DMS153 (cell line): Measurements from ENCODE around the gene BEND7.
"Not testable (repeated sequence)": the region's sequence is repeated elsewhere in the genome, so short reads cannot be mapped to it uniquely, and the experiment has no call there.

Experiments
- DNase-seq: peaks from one replicate; lab custom pipeline; 2025; lab: John Stamatoyannopoulos, UW

BEND7 gene, protein sequence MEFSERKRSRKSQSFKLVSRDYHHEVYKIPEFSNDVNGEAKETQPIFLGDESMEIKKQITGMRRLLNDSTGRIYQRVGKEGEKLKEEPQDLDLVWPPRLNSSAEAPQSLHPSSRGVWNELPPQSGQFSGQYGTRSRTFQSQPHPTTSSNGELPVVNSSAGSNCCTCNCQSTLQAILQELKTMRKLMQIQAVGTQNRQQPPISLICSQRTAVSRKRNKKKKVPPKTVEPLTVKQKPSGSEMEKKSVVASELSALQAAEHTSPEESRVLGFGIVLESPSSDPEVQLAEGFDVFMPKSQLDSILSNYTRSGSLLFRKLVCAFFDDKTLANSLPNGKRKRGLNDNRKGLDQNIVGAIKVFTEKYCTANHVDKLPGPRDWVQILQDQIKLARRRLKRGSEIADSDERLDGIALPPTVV

DNA sequence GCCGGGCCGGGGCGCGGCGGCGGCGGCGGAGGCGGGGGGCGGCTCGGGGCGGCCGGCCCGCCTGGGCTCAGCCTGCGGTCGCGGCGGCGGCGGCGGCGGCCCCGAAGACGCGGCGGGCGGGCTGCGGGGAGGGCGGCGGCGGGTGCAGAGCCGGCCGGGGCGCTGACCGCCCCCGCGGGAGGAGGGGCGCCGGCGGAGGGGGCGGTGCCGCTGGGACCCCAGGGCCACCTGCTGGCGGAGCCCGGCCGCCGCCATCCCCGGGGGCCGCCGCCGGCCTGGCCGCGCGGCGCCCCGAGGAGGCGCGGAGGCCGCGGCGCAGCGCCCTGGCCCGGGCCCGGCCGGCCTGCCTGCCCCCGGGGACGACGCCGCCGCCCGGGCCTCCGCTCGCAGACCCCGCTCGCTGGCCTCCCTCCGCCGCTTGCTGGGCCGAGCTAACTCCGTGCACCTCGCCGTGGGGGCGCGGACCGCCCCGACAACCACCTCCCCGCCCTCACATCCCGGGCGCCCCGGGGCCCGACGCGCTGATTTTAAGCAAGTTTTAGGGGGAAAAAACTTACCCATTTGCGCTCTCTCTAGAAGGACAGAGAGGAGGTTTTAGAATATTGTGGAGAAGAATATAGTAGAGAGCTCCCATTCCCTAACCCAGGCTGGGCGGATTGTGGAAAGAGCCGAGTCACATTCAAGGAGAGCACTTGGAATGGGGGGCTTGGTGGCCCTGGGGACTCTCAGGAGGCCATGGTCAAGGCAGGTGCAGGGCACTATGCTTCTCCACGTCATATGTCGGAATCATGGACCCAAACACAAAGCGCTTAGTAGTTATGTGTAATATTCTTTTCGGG, at the start of gene BEND7:
Gene BEND7 (minus strand): TSS at position 140 of the 839 bp plus-strand sequence. CDS start 481 bp downstream, outside the sequence.
- DNase-seq = no peak

DNA sequence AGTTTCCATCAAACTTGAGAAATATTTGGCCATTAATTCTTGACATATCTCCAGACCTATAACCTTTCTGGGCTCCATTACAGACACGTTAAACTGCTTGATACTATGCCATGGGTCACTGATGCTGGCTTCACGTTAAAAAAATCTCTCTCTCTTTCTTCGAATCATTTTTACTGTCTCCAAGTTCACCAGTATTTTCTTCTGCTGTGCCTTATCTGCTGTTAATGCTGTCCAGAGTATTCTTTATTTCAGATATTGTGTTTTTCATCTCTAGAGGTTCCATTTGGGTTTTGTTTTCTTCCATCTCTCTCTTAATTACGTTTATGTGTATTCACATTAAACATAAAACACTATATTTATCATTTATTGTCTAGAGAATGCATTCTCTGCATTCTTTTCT, 45.1 kb upstream of the BEND7 start:
- no peak for DNase-seq

DNA sequence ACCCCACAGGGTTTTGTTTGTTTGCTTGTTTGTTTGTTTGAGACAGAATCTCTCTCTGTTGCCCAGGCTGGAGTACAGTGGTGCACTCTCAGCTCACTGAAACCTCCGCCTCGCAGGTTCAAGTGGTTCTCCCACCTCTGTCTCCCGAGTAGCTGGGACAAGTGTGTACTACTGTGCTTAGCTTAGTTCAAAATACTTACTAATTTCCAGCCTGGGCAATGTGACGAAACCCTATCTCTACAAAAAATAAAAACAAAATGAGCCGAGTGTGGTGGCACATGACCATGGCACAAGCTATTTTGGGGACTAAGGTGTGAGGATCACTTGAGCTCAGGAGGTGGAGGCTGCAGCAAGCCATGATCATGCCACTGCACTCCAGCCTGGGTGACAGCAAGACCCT, 42.7 kb upstream of the BEND7 start:
- no peak for DNase-seq

DNA sequence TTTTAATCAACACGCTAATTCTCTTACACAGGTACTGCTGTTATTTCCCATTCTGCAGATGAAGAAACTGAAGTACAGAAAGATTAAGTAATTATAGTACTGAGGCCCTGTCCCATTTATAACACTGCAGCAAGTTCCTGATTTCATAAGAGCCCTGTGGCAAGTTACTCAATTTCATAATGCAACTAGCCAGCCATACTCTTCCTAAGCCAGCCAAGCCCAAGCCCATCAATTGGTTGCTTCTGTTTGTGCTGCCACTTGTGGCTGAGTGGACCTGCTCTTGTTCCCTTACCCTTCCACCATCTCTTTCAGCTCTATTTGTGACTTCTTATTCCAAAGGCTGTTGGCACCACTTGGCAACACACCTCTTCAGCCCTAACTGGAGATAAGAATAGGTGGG, 38.2 kb upstream of the BEND7 start:
- DNase-seq = no peak

DNA sequence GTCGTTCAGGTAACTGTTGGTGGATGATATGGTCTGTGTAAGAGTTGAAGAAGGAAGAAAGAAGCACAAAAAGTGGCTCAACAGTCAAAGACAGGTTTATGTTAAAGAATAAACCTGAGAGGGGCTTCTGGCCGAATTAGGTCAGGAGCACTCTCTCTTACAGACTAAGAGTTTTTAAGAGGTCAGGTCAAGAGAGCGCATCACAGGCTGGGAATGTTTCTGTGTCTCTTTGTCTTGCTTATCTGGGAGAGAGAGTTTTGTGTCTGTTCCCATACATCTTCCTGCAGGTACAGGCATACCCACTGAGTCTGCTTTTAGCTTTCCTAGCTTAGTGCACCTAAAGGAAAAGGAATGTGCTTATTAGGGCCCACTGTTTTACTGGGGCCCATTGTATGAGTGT, 35.8 kb upstream of the BEND7 start:
- no peak for DNase-seq

DNA sequence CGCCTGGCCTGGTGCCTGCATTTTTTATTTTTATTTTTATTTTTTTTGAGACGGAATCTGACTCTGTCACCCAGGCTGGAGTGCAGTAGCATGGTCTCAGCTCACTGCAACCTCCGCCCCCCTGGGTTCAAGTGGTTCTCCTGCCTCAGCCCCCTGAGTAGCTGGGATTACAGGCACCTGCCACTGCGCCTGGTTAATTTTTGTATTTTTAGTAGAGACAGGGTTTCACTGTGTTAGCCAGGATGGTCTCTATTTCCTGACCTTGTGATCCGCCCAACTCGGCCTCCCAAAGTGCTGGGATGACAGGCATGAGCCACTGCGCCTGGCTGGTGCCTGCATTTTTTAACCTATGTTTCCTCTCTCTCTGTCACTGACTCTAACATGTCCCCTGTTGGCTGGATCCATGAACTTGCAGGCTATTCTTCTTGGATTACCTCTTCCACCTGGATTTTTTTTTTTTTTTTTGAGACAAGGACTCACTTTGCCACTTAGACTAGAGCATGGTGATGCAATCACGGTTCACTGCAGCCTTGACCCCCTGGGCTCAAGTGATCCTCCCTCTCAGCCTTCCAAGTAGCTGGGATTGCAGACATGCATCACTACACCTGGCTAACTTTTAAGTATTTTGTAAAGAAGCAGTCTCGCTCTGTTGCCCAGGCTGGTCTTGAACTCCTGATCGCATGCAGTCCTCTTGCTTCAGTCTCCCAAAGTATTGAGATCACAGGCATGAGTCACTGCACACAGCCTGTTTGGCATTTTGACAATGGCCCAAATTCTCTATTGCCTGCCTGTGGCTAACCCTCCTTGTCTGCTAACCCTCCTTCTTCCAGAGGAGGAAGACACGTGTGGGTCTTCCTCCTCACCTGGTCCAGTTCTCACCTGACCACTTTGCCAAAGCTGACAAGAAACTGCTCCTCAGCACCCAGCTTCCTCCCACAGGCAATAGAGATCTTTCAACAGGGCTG, 34.9 kb upstream of the BEND7 start:
- no peak for DNase-seq

DNA sequence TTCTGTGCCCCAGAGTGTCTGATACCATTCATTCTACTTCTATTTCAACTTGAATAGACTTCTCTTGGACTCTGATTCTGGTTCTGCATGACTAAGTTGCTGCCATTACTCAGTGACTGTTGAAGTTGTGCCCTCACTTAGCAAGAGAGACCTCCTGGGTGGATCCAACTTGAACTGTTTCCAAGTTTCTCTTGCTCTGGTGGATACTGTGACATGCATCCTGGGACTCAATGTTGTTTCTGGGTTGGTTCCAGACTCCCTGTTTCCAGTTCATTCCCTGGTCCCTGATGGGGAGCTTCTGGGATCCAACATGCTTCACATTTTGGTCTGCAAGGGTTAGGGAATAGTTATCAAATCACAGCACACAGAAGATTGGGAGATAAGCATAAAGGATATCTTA, 31.8 kb upstream of the BEND7 start:
- DNase-seq = no peak

DNA sequence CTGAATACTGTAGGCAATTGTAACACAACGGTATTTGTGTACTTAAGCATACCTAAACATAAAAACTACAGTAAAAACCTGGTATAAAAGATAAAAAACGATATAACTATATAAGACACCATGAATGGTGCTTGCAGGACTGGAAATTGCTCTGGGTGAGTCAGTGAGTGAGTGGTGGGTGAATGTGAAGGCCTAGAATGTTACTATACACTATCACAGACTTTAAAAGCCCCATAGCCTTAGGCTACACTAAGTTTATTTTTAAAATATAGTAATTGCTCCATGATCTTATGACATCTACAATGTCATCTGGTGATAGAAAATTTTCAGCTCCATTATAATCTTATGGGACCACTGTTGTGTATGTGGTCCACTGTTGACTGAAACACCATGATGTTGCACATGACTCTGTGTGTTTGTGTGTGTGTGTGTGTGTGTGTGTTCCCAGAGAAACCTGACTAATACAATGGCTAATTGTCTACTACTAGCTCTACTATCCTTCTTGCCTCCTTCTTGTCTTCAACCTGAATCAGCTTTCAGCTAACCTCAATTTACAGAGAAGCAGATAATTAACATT, 30.4 kb upstream of the BEND7 start:
- no peak for DNase-seq

DNA sequence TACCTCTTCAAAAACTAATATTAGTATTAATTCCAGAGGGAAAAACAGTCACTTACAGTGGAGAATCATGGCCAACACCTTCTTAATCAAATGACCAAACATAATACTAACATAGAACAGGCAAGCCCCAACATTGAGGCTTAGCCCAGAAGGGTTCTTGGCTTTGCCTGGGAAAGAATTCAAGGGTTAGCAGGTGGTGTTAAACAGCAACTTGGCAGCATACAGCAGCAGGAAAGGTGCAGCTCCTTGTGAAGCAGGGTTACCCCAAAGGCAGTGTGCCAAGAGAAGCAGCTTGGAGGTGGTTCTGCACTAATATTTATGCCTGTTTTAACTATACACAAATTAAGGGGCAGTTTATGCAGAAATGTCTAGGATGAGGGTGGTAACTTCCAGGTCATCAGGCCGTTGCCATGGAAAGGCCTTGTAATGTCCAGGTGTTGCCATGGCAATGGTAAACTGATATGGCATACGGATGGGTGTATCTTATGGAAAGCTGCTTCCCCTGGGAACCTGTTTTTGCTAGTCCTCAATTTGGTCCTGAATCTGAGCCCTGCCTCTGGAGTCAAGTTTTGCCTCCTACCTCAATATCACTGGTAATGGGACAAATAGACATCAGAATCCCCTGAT, 27.2 kb upstream of the BEND7 start:
- DNase-seq = no peak

DNA sequence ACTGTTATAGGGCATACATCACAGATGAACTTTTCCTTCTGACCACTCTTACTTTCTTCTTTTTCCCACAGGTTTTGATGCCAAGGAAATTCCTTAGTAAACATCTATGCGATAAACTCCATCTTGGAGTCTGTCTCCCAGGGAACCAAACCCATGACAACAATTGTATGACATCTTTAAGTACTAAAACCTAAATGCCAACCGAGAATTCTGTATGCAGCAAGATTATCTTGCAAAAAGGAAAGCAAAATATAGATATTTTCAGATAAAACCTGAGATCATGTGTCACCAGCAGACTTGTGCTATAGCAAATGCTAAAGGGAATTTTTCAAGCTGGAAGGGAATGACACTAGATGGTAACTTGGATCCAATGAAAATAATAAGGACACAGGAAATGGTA, 22.0 kb upstream of the BEND7 start:
- DNase-seq = no peak

DNA sequence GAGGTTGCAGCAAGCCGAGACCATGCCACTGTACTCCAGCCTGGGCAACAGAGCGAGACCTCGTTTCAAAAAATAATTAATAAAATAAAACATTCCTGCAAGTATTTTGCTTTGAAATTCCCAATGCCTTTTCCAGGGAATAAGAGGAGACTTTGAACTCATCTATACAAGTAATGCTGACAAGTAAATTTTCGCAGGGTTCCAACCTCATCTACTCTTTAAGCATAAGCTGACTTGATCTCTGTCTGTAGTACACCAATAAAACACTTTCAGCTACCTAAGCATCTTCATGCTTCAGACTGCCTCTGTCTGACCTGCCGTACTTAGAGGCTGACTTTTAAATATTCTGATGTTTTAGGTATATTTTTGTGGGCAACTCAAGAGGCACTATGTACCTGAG, 13.7 kb upstream of the BEND7 start:
- no peak for DNase-seq

DNA sequence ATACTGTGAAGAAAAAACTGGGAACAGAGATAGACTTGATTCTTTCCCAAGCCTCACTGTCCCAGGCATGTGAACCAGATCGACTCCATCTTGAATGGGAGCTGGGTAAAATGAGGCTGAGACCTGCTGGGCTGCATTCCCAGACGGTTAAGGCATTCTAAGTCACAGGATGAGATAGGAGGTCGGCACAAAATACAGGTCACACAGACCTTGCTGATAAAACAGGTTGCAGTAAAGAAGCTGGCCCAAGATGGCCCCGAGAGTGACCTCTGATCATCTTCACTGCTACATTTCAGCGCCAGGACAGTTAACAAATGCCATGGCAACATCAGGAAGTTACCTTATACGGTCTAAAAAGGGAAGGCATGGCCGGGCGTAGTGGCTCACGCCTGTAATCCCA, 9.2 kb upstream of the BEND7 start:
- DNase-seq = not testable (repeated sequence)

DNA sequence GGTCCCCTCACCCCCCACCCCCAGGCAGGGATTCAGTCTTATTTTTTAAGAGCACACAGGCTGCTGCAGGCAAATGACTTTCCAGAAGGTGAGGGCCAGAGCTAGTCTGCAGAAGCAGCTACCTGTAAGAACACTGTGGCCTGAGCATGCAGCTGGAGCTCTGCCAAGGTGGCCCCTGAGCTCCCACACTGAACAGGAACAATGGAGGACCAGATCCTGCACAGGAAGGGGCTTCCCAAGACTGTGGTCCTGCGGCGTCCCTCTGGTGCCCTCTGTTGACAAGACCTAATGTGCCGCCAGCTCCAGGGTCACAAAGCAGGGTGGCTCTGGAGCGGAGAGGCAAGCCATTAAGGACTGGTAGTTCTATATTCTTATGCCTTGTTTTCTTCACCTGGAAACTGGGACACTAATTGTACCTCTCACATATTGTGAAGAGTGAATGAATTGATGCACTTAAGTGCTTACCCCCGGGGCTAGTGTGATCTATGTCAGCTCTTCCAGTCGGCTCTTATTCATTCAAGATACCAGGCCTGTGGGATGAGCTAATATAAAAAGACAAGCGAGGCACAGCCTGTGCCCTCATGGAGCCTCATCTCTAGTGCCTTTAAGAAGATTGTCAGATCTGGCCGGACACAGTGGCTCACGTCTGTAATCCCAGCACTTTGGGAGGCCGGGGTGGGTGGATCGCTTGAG, 8.0 kb upstream of the BEND7 start:
- no peak for DNase-seq

DNA sequence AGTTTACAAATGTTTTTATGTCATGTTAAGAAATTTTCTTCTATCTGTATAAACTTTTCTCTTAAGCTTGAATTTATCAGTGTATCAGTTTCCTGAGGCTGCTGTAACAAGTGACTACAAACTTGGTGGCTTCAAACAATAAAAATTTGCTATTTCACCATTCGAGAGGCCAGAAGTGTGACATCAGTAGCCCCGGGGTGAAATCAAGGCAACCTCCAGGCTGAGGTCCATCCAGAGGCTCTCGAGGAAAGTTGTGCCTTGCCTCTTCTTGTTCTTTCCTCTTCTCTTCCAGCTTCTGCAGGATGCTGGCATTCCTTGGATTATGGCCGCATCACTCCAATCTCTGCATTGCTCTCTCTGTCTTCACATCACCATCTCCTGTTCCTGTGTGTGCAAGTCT, 6.5 kb upstream of the BEND7 start:
- no peak for DNase-seq

DNA sequence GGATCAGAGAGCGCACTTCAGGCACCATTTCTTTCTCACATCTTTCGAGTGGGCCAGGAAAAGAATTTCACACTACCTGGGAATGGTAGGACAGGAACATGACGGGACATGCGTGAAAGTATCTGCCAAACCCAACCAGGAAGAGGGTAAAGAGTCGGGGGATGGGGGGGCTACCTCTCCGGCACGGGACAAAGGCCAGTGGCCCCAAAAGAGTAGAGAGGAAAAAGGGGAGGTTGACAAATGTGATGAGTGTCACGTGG, 830 bp upstream of the BEND7 start:
- DNase-seq = no peak

DNA sequence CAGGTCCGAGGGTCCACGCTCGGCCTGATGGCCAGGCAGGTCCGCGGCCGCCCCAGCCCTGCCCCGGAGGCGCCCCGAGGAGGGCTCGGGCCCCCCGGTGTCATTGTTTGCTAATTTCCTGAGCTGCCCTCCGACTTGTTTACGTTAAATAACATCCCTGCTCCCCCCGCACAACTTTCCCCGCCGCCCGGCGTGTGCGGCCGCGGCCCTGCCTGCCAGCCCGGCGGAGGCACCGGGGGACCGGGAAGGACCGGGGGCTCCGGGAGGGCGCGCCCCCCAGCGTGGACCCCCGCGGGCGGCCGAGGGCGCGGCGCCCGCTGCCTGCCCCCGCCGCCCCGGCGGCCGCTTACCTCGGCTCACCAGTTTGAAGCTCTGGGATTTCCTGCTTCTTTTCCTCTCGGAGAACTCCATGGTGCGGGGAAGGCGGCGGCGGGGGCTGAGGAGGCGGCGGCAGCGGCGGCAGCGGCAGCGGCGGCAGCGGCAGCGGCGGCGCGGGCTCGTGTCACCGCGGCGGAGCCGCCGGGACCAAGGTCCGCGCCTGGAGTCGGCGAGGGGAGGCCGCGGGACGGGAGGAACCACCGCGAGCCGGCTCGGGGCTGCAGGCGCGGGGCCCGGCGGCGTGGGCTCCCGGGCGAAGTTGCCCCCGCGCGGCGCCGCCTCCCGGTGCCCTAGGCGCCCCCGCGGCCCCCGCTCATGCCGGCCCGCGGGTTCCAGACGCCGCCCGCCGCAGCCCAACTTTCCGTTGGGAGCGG, 515 bp downstream of the BEND7 start:
- no peak for DNase-seq

DNA sequence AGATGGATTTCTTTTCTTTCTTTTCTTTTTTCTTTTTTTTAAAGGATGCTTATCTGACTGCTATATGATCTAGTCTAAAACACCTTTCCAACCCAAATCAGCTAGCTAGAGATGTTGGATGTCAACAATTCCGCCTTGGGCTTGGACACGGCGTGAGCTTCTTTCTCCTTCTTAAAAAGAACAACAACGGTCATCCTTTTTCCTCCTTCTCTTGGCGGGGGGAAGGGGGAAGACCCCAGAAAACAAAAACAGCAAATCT, 1.0 kb downstream of the BEND7 start:
- no peak for DNase-seq

DNA sequence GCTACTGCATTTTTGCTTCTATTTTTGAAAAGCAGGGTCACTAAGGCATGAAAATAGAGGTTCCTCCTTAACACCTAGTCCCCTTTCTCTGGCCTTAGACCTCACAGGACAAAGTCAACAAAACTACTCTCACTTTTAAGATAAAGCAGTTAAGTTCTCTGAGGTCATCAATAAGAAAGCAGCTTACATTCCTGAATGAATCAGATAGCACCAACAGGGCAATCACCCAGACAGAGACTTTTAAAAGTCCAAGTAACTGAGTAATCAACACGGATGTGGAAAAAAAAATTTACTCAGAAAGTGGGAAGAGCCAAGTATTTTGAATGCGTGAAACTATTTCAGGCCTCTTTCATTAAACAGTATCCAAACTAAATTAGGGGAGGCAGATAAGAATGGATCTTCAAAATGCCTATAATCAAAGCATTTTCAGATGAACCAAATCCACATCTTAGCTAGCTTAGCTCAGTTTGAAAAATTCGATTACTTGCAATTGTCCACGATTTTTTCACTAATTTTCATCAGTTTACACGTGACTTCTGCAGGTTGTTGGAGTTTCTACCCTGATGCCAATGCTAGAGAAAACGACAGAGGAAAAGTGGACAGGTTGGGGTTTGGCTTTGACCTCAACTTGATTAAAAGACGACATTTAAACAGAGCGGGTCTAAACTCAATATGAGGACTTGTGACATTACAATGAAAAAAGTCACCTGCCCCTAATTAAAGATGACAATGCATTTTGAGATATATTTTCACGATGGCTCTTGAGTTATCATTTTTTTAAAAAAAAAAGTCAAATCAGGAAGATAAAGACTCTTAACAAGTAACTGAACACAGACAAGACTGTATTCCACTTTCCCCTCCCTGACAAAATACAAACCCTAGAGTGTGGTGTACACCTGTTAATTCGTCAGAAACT, 1.6 kb downstream of the BEND7 start:
- no peak for DNase-seq

DNA sequence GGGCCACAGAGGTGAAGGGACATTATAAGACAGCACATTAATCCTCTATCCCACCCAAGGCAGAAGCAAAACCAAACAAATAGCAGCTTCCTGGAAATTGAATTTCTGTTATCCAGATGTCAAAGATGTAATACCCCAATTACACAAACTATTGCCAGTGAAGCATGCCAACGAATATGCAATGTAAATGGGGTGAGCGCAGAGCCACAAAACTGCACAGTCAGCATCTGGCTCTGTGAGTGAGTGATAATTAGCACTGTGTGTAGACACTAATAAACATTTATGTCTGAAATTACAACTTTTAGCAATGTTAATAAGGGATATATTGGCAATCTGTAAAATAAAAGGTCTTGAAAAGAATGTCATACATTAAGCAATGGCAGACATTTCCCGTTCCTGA, 3.2 kb downstream of the BEND7 start:
- no peak for DNase-seq

DNA sequence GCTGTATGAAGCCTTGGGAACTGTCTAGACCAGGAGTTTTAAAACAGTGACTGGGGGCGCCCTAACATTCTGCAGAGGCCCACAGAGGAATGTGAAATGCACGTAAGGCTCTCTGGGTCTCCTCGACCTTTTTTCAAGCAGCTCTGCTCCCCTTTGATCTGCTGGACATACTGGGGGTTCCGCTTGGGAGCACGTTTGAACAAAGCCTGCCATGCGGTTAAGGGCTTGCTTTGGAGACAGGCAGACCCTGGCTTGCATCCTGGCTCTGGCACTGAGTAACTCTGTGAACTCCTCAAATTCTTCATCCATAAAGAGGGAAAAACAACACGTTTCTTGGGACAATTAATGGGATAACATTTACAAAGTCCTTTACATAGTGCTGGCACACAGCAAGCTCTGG, 7.8 kb downstream of the BEND7 start:
- DNase-seq = no peak
